SKM-1 treated with dmso at 0.1 percent for 144 hours (cell line): ENCODE data around the gene MALL.
"Not testable (repeated sequence)": the region's sequence is repeated elsewhere in the genome, so short reads cannot be mapped to it uniquely, and the experiment has no call there.

Experiments used
- DNase-seq: peaks from one replicate; lab custom pipeline; 2025; ENCODE audit not compliant: unreplicated experiment; lab: John Stamatoyannopoulos, UW

Gene MALL

GRCh38 chr2:110054521-110055407 is 60.9 kb downstream of the MALL start:
- DNase-seq: not testable (repeated sequence)

GRCh38 chr2:110053688-110054087 is 61.9 kb downstream of the MALL start:
- DNase-seq: not testable (repeated sequence)

- not testable (repeated sequence) for DNase-seq
Measured at GRCh38 chr2:110052166-110052565, 63.5 kb downstream of the MALL start.

- not testable (repeated sequence) for DNase-seq
Measured at GRCh38 chr2:110050222-110050621, 65.4 kb downstream of the MALL start.

- not testable (repeated sequence) for DNase-seq
Measured at GRCh38 chr2:110049769-110050168, 65.9 kb downstream of the MALL start.

- DNase-seq: not testable (repeated sequence)
Measured at GRCh38 chr2:110048255-110049197, 67.1 kb downstream of the MALL start.

- DNase-seq: not testable (repeated sequence)
Measured at GRCh38 chr2:110047225-110047624, 68.4 kb downstream of the MALL start.

- DNase-seq: not testable (repeated sequence)
Measured at GRCh38 chr2:110041941-110042660, 73.5 kb downstream of the MALL start.

- DNase-seq: not testable (repeated sequence)
Measured at GRCh38 chr2:110037336-110037735, 78.3 kb downstream of the MALL start.

- DNase-seq: not testable (repeated sequence)
Measured at GRCh38 chr2:110035384-110035783, 80.2 kb downstream of the MALL start.

- not testable (repeated sequence) for DNase-seq
Measured at GRCh38 chr2:110034935-110035334, 80.7 kb downstream of the MALL start.
